Measurements from ENCODE around the gene PNRC2. TPM values are rescaled to one million over a fixed set of nuclear protein-coding genes. Genes with fewer than 3 reads are reported as not detected.
A peak's percentile ranks its signal among the peaks of the same experiment; 100 is the strongest.
"Not testable (repeated sequence)": the region's sequence is repeated elsewhere in the genome, so short reads cannot be mapped to it uniquely, and the experiment has no call there.

Gene PNRC2
- total RNA-seq, 1 donor from 2014 or later = 102 TPM

DNA sequence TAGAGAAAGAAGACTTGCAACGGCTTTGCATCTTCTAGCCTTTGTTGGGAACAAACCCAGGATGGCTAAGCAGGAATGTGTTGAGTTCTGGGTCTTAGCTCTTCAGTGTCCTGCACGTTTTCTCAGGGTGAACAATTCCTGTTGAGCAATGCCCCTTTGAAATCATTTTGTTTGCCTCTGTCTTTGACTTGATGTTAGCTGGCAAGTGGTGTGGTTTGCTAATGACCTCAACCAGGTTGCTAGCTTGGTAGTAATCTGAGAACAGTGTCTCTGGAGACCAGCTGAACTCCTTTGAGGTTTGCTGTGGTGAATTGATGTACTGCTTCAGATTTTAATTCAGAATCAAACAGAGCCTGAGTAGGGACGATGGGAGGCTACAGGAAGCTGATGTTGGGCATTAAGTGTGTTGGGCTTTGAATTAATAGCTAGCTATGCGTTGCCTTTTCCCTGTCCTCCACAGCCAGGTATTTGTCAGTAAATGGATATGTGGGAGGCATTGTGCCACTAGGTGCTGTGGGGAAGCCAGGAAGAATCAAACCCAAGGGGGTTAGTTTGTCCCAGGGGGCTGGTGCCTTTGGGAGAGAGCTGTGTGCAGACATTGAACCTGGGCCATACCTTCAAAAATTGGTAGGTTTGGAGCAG lies 43.8 kb downstream of the PNRC2 start:
- TF ChIP-seq, protein P1, sequence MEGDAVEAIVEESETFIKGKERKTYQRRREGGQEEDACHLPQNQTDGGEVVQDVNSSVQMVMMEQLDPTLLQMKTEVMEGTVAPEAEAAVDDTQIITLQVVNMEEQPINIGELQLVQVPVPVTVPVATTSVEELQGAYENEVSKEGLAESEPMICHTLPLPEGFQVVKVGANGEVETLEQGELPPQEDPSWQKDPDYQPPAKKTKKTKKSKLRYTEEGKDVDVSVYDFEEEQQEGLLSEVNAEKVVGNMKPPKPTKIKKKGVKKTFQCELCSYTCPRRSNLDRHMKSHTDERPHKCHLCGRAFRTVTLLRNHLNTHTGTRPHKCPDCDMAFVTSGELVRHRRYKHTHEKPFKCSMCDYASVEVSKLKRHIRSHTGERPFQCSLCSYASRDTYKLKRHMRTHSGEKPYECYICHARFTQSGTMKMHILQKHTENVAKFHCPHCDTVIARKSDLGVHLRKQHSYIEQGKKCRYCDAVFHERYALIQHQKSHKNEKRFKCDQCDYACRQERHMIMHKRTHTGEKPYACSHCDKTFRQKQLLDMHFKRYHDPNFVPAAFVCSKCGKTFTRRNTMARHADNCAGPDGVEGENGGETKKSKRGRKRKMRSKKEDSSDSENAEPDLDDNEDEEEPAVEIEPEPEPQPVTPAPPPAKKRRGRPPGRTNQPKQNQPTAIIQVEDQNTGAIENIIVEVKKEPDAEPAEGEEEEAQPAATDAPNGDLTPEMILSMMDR (IDR thresholded peaks at IDR 0.05; ENCODE audit: insufficient read depth, low read length, poor library complexity, severe bottlenecking) = no peak
- Histone ChIP-seq H3K4me3 (ENCODE audit: low read depth, low read length) (no peak overlapping the region), H3K36me3 (ENCODE audit: control insufficient read depth, insufficient read depth, low read length) (no peaks in the 10 kb centered on the region), H3K27me3 (ENCODE audit: control insufficient read depth, insufficient read depth, low read length) (no peaks in the 10 kb centered on the region)
- peak; percentile 66 for DNase-seq (ENCODE audit: low read depth)

DNA sequence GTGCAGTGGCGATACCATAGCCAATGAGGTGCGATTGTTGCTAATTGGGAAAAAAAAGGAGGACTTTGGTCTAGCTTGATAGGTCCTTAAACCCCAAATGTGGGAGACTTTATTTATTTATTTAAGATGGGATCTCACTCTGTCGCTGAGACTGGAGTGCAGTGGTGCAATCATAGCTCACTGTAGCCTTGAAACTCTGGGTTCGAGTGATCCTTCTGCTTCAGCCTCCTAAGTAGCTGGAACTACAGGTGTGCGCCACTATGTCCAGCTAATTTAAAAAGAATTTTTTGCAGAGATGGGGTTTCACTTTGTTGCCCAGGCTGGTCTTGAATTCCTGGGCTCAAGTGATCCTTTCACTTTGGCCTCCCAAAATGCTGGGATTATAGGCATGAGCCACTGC lies 44.5 kb downstream of the PNRC2 start:
- Histone ChIP-seq H3K36me3 (ENCODE audit: control insufficient read depth, insufficient read depth, low read length) (no peaks in the 10 kb centered on the region), H3K27me3 (ENCODE audit: control insufficient read depth, insufficient read depth, low read length) (no peaks in the 10 kb centered on the region), H3K4me3 (ENCODE audit: low read depth, low read length) (no peak overlapping the region)
- TF ChIP-seq, protein P1 (IDR thresholded peaks at IDR 0.05; ENCODE audit: insufficient read depth, low read length, poor library complexity, severe bottlenecking) = no peak
- DNase-seq (ENCODE audit: low read depth) = no peak

DNA sequence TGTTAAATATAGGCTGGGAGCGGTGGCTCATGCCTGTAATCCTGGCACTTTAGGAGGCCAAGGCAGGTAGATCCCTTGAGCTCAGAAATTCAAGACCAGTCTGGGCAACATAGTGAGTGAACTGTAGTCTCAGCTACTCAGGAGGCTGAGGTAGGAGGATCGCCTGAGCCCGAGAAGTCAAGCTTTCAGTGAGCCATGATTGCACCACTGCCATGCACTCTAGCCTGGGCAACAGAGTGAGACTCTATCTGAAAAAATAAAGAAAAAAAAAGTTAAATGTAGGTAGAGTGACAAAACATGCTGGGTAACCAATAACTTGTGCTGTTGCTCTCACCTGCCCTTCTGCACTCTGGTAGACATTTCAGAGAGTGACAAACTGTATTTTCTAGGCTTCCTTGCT lies 45.5 kb downstream of the PNRC2 start:
- H3K36me3 ChIP-seq (ENCODE audit: control insufficient read depth, insufficient read depth, low read length) = no peaks in the 10 kb centered on the region
- no peaks in the 10 kb centered on the region for H3K27me3 ChIP-seq (ENCODE audit: control insufficient read depth, insufficient read depth, low read length)
- no peak overlapping the region for H3K4me3 ChIP-seq (ENCODE audit: low read depth, low read length)
- TF ChIP-seq, protein P1 (IDR thresholded peaks at IDR 0.05; ENCODE audit: insufficient read depth, low read length, poor library complexity, severe bottlenecking) = no peak
- DNase-seq (ENCODE audit: low read depth) = no peak

DNA sequence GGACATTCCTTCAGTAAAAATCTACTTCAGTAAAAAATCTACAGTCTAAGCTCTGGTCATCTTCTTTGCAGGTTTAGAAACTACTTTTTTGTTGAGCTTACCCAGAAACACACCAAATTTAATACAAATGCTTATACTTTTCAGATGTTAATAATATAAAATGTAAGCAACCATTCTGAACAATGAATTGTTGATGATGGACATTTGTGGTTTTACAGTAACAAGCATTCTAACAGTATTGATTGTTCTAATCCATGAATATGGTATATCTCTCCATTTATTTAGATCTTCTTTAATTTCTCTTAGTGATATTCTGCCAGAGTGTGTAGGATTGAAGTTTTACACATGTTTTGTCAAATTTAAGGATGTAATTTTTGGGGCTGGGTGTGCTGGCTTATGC lies 47.5 kb downstream of the PNRC2 start:
- no peaks in the 10 kb centered on the region for H3K27me3 ChIP-seq (ENCODE audit: control insufficient read depth, insufficient read depth, low read length)
- TF ChIP-seq, protein P1 (IDR thresholded peaks at IDR 0.05; ENCODE audit: insufficient read depth, low read length, poor library complexity, severe bottlenecking) = no peak
- H3K36me3 ChIP-seq (ENCODE audit: control insufficient read depth, insufficient read depth, low read length) = no peaks in the 10 kb centered on the region
- no peak for DNase-seq (ENCODE audit: low read depth)
- no peak overlapping the region for H3K4me3 ChIP-seq (ENCODE audit: low read depth, low read length)

DNA sequence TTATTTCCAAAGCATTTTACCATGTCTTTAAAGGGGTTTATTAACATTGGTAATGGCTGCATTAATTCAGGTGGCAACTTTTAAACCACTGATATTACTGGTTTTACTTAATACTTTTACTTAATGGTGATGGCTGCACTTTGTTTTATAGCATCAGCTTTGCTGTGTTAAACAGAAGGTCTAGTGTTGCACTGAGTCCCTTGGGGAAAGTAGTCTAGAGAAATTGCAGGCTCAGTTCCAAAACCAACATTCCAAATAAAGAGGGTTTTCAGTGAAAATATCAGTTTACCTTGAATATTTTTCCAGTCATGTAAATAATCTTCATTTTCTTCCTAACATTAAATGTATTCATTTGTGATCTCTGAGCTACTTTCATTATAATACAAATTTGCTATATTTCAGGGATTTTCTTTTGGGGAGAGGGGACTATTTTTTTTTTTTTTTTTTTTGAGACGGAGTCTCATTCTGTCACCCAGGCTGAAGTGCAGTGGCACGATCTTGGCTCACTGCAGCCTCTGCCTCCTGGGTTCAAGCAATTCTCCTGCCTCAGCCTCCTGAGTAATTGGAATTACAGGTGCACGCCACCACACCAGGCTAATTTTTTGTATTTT lies 49.1 kb downstream of the PNRC2 start:
- H3K27me3 ChIP-seq (ENCODE audit: control insufficient read depth, insufficient read depth, low read length) = not testable (repeated sequence)

DNA sequence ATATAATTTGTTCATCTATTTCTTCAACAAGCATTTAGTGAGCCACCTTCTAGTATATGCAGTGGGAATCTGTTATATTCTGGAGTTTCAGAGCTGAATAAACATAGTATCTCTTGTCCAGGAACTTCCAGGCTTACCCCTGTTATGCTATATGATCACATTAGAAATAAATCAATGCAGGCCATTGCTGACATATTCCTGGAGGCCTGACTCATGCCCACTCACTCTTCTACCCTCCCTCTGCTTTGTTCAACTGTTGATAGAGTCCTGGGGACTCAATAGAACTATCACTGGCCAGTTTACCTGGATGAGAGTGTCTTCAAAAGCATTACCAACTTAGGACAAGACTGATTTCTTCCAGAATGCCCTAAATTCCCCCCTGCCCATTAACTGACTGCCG lies 49.8 kb downstream of the PNRC2 start:
- no peaks in the 10 kb centered on the region for H3K36me3 ChIP-seq (ENCODE audit: control insufficient read depth, insufficient read depth, low read length)
- TF ChIP-seq, protein P1 (IDR thresholded peaks at IDR 0.05; ENCODE audit: insufficient read depth, low read length, poor library complexity, severe bottlenecking) = no peak
- H3K4me3 ChIP-seq (ENCODE audit: low read depth, low read length) = no peak overlapping the region
- DNase-seq (ENCODE audit: low read depth) = peak; percentile 56
- no peaks in the 10 kb centered on the region for H3K27me3 ChIP-seq (ENCODE audit: control insufficient read depth, insufficient read depth, low read length)

More for the DNA sequence above, 49.1 kb downstream of the PNRC2 start:
- not testable (repeated sequence) for H3K36me3 ChIP-seq (ENCODE audit: control insufficient read depth, insufficient read depth, low read length); H3K4me3 ChIP-seq (ENCODE audit: low read depth, low read length); DNase-seq (ENCODE audit: low read depth)

Measured in kidney epithelial cell (primary cell).